PC-9 (cell line): Measurements from ENCODE around the gene ACSL4.

ENCODE experiments used
- EZH2 ChIP-seq: fragments of 200-600 bp; sonication (generic); IDR thresholded peaks from 2 replicates; pipeline ENCODE4 v1.8.0; 2017; ENCODE audit warnings: antibody characterized with exemption, low read depth
- TF ChIP-seq, protein P1 (sequence below): fragments of 200-600 bp; sonication (generic); conservative IDR thresholded peaks from 2 replicates; pipeline ENCODE4 v1.6.1; 2017; ENCODE audit warnings: mixed run types, antibody characterized with exemption, mild to moderate bottlenecking, moderate library complexity

GRCh38 chrX:109601486-109601885 is 131.6 kb downstream of the ACSL4 start:
- TF ChIP-seq, protein P1, sequence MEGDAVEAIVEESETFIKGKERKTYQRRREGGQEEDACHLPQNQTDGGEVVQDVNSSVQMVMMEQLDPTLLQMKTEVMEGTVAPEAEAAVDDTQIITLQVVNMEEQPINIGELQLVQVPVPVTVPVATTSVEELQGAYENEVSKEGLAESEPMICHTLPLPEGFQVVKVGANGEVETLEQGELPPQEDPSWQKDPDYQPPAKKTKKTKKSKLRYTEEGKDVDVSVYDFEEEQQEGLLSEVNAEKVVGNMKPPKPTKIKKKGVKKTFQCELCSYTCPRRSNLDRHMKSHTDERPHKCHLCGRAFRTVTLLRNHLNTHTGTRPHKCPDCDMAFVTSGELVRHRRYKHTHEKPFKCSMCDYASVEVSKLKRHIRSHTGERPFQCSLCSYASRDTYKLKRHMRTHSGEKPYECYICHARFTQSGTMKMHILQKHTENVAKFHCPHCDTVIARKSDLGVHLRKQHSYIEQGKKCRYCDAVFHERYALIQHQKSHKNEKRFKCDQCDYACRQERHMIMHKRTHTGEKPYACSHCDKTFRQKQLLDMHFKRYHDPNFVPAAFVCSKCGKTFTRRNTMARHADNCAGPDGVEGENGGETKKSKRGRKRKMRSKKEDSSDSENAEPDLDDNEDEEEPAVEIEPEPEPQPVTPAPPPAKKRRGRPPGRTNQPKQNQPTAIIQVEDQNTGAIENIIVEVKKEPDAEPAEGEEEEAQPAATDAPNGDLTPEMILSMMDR: no peak
- no peak for TF ChIP-seq EZH2
